Cardiac fibroblast (primary cell): ENCODE measurements around the gene ETV7.
"Not testable (repeated sequence)": the region's sequence is repeated elsewhere in the genome, so short reads cannot be mapped to it uniquely, and the experiment has no call there.

ENCODE experiments used
- DNase-seq, 2 donors: peaks; one replicate each; pipeline versions ENCODE4 v3.0.0 to v3.0.0-alpha.2; 2010; ENCODE audit warnings: low read depth in 2 of 2
- H3K4me3 ChIP-seq, 2 donors: replicated peaks in 1 of 2; 1 replicate in 1 of 2; 2 replicates in 1 of 2; pipeline ENCODE4 v1.5.1; 2011; ENCODE audit warnings: low read depth in 2 of 2, low read length in 2 of 2, mild to moderate bottlenecking in 2 of 2, moderate library complexity in 1 of 2
- TF ChIP-seq, protein P1 (sequence below): IDR thresholded peaks from one replicate; pipeline ENCODE4 v1.5.1; 2011; ENCODE audit warnings: low read depth, mild to moderate bottlenecking, low read length, inconsistent platforms

ETV7 gene

GRCh38 chr6:36343109-36343680, 44.3 kb downstream of the ETV7 start:
- H3K4me3 ChIP-seq, result no peak overlapping the region
- TF ChIP-seq, protein P1, sequence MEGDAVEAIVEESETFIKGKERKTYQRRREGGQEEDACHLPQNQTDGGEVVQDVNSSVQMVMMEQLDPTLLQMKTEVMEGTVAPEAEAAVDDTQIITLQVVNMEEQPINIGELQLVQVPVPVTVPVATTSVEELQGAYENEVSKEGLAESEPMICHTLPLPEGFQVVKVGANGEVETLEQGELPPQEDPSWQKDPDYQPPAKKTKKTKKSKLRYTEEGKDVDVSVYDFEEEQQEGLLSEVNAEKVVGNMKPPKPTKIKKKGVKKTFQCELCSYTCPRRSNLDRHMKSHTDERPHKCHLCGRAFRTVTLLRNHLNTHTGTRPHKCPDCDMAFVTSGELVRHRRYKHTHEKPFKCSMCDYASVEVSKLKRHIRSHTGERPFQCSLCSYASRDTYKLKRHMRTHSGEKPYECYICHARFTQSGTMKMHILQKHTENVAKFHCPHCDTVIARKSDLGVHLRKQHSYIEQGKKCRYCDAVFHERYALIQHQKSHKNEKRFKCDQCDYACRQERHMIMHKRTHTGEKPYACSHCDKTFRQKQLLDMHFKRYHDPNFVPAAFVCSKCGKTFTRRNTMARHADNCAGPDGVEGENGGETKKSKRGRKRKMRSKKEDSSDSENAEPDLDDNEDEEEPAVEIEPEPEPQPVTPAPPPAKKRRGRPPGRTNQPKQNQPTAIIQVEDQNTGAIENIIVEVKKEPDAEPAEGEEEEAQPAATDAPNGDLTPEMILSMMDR, result no peak
- no peak for DNase-seq

- TF ChIP-seq, protein P1, result peak; percentile 99
- peak; percentile 70 to 89 for DNase-seq
- peak overlapping the region in 1 of 2 donors; percentile 36 for H3K4me3 ChIP-seq
Measured at GRCh38 chr6:36340618-36341454, 46.6 kb downstream of the ETV7 start.

DNA sequence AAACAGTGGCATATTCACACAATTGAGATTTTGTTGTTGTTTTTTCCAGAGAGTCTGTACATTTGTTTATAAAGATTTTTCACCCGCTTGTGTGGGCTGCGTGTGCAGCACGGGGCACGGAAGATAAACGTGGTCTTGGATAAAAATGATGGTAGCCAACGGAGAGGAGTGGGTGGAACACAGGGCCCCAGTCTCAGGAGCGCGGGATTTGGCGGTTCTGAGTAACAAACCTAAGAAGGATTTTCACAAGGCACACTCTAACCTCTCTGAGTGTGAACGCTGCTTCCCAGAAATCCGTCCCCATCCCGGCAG, 47.2 kb downstream of the ETV7 start:
- H3K4me3 ChIP-seq, result no peak overlapping the region
- TF ChIP-seq, protein P1, result no peak

GRCh38 chr6:36339146-36339545, 48.3 kb downstream of the ETV7 start:
- TF ChIP-seq, protein P1, result no peak
- no peak overlapping the region for H3K4me3 ChIP-seq
- no peak for DNase-seq

More for the DNA sequence above, 47.2 kb downstream of the ETV7 start:
- no peak for DNase-seq

- H3K4me3 ChIP-seq, DNase-seq: not testable (repeated sequence)
Measured at GRCh38 chr6:36338223-36338622, 49.2 kb downstream of the ETV7 start.

- no peak overlapping the region for H3K4me3 ChIP-seq
- TF ChIP-seq, protein P1, result no peak
- no peak for DNase-seq
Measured at GRCh38 chr6:36337814-36338213, 49.7 kb downstream of the ETV7 start.

GRCh38 chr6:36336779-36337241, 50.7 kb downstream of the ETV7 start, which contains the start of gene BNIP5:
Gene BNIP5 (minus strand): TSS chr6:36336888. CDS start chr6:36330690, 6,198 bp downstream.
- TF ChIP-seq, protein P1, result no peak
- DNase-seq, result no peak
- no peak within 1 kb of the TSS for H3K4me3 ChIP-seq
